Measurements from ENCODE around the gene PRRT3.

- TF ChIP-seq ZNF507 (tag; conservative IDR thresholded peaks at IDR 0.05) (no peak), CTCF (IDR thresholded peaks at IDR 0.05 in 2 of 3, conservative IDR thresholded peaks at IDR 0.05 in 1 of 3; ENCODE audit: insufficient read depth in 2 of 3, low read depth in 1 of 3, low read length in 3 of 3) (no peak), BRD4 (IDR thresholded peaks at IDR 0.05) (peak; percentile 96), AFF1 (IDR thresholded peaks at IDR 0.05; ENCODE audit: low read depth in 1 of 2, partially characterized antibody in 2 of 2) (peak; percentile 72 to 73), REST (IDR thresholded peaks at IDR 0.05; ENCODE audit: borderline replicate concordance) (no peak; the same call in 1 of the 2 replicates), REST (CRISPR knock-in tag; IDR thresholded peaks at IDR 0.05; ENCODE audit: low read depth) (no peak), POLR3A (IDR thresholded peaks at IDR 0.05; ENCODE audit: borderline replicate concordance, extremely low read depth, insufficient read depth, insufficient read length) (no peak), ZNF589 (CRISPR knock-in tag; IDR thresholded peaks at IDR 0.05; ENCODE audit: low read depth) (peak; percentile 84; the same call in 1 of the 2 replicates), NRF1 (conservative IDR thresholded peaks at IDR 0.05 in 1 of 2, IDR thresholded peaks at IDR 0.05 in 1 of 2) (peak in 1 of 2 experiments; percentile 31; a peak in 2 of 4 replicates), ZNF316 (IDR thresholded peaks at IDR 0.05) (peak; percentile 99), ETV6 (IDR thresholded peaks at IDR 0.05; ENCODE audit: borderline replicate concordance in 1 of 2, low read depth in 2 of 2, low read length in 1 of 2) (no peak; a peak in 1 of 4 replicates), ETV6 (CRISPR knock-in tag; IDR thresholded peaks at IDR 0.05; ENCODE audit: borderline replicate concordance) (no peak), RBM14 (IDR thresholded peaks at IDR 0.05; ENCODE audit: borderline replicate concordance, insufficient read depth, low read depth, low read length) (no peak), ZNF764 (CRISPR knock-in tag; IDR thresholded peaks at IDR 0.05; ENCODE audit: low read depth) (no peak)
These were observed 24.8 kb upstream of the PRRT3 start for GRCh38 chr3:9976721-9977709.

Data from K562 (cell line).